HepG2 (cell line): Measurements from ENCODE around the gene SHISA9. TPM values are rescaled to one million over a fixed set of nuclear protein-coding genes. Genes with fewer than 3 reads are reported as not detected.
"Not testable (repeated sequence)": the region's sequence is repeated elsewhere in the genome, so short reads cannot be mapped to it uniquely, and the experiment has no call there.

Source experiments
- ATAC-seq: fragments of 200-7000 bp; cut with Tn5 transposase; 3 replicates; pipeline ENCODE4 v1.9.1; 2020; ENCODE audit warnings: mild to moderate bottlenecking, moderate library complexity
- BruUV-seq: library from RNA; stranded (reverse); fragments of 400-500 nt; replicated peaks from 2 replicates; lab custom pipeline; 2021; lab: Mats Ljungman, UMichigan
- CTCF ChIA-PET: fragments of 300-600 bp; formaldehyde crosslinking; extraction: SDS; loops from one replicate; lab custom pipeline; 2021; ENCODE audit warnings: low total read pairs, inconsistent platforms, low intra/inter-chr PET ratio; lab: Yijun Ruan, JAX
- POLR2A ChIA-PET: fragments of 350-600 bp; sonication (Branson Sonifier 250); formaldehyde crosslinking; loops from one replicate; lab custom pipeline; 2020; ENCODE audit warnings: antibody characterized with exemption, inconsistent platforms; lab: Yijun Ruan, JAX
- DNase-seq: peaks from one replicate; pipeline ENCODE4 v3.0.0-alpha.2; 2015; ENCODE audit warnings: low spot score
- FAIRE-seq: peaks from 3 replicates; lab custom pipeline; 2011; peaks lifted over from hg19 to GRCh38; lab: Jason Lieb, UNC
- H2AFZ ChIP-seq: one replicate; pipeline ENCODE4 v1.6.1; 2011; ENCODE audit warnings: low read length, inconsistent platforms
- H3K27ac ChIP-seq: fragments of 300-600 bp; 3 replicates; pipeline ENCODE4 v1.8.0; 2011; ENCODE audit warnings: mixed run types, mild to moderate bottlenecking, mixed read lengths, low read length, inconsistent platforms; ENCODE audit not compliant: insufficient read depth; ENCODE audit errors: extremely low read length
- H3K27me3 ChIP-seq, 2 experiments: fragments of 200-600 bp in 1 of 2; 2 replicates in 1 of 2; 3 replicates in 1 of 2; pipeline versions ENCODE4 v1.6.0 to v1.8.0; 2011; ENCODE audit warnings: low read length in 2 of 2, mild to moderate bottlenecking in 2 of 2, moderate library complexity in 2 of 2, inconsistent platforms in 1 of 2; ENCODE audit not compliant: insufficient read depth in 2 of 2, control insufficient read depth in 1 of 2
- H3K36me3 ChIP-seq, 2 experiments: fragments of 200-600 bp in 1 of 2; replicated peaks in 1 of 2; 2 replicates in 1 of 2; 3 replicates in 1 of 2; pipeline versions ENCODE4 v1.5.1 to v1.8.0; 2011; ENCODE audit warnings: low read length in 2 of 2, inconsistent platforms in 1 of 2; ENCODE audit not compliant: insufficient read depth in 2 of 2, control insufficient read depth in 1 of 2
- H3K4me1 ChIP-seq: 2 replicates; pipeline ENCODE4 v1.5.1; 2012; ENCODE audit warnings: low read length, inconsistent platforms; ENCODE audit not compliant: insufficient read depth
- H3K4me2 ChIP-seq: 2 replicates; pipeline ENCODE4 v1.6.0; 2011; ENCODE audit warnings: low read depth, low read length, inconsistent platforms
- H3K4me3 ChIP-seq, 3 experiments: fragments of 200-600 bp in 1 of 3; sonication (generic), shearing (Covaris generic) in 1 of 3; replicated peaks in 1 of 3; 2 replicates each; pipeline ENCODE4 v1.5.1; 2011 to 2016; ENCODE audit warnings: low read length in 3 of 3, inconsistent platforms in 2 of 3, low read depth in 2 of 3, mild to moderate bottlenecking in 2 of 3, control low read depth in 1 of 3, mixed read lengths in 1 of 3; ENCODE audit not compliant: insufficient read depth in 1 of 3
- H3K79me2 ChIP-seq: one replicate; pipeline ENCODE4 v1.6.1; 2011; ENCODE audit warnings: low read length, inconsistent platforms; ENCODE audit not compliant: insufficient read depth
- H3K9ac ChIP-seq: 2 replicates; pipeline ENCODE4 v1.6.0; 2011; ENCODE audit warnings: mild to moderate bottlenecking, low read depth, low read length, inconsistent platforms; ENCODE audit not compliant: insufficient read depth
- H3K9me3 ChIP-seq: 2 replicates; pipeline ENCODE4 v1.5.1; 2012; ENCODE audit warnings: mild to moderate bottlenecking, low read length
- H4K20me1 ChIP-seq: 2 replicates; pipeline ENCODE4 v1.6.0; 2011; ENCODE audit warnings: inconsistent platforms, mild to moderate bottlenecking, low read length, moderate library complexity; ENCODE audit not compliant: insufficient read depth
- ATF7 ChIP-seq, 2 experiments: fragments of 450-650 bp in 1 of 2; sonication (generic) in 1 of 2; formaldehyde crosslinking in 1 of 2; IDR thresholded peaks; 2 replicates each; pipeline versions ENCODE4 v1.4.0 to v1.6.1; 2016 to 2020; ENCODE audit warnings: antibody characterized with exemption in 1 of 2, mild to moderate bottlenecking in 1 of 2, missing genetic modification reagents in 1 of 2
- CEBPB ChIP-seq: IDR thresholded peaks from 2 replicates; pipeline ENCODE4 v1.6.1; 2011; ENCODE audit warnings: low read depth, low read length, improper control_type of control experiment, borderline replicate concordance
- CREB1 ChIP-seq, 2 experiments: fragments of 450-650 bp in 1 of 2; IDR thresholded peaks; 2 replicates each; pipeline ENCODE4 v1.6.1; 2016 to 2017; ENCODE audit warnings: control low read depth in 1 of 2, mild to moderate bottlenecking in 1 of 2, missing compliant biosample characterization in 1 of 2, missing genetic modification characterization in 1 of 2
- WGBS: methylation state at CpG from one replicate; pipeline ENCODE4 v1.1.6; 2017; ENCODE audit warnings: low lambda C conversion rate; 5-methylcytosine and 5-hydroxymethylcytosine counted together
- in situ Hi-C: cut with HindIII; loops from 2 replicates; pipeline ENCODE4 v1.10.0; 2017; ENCODE audit warnings: low pct_unique_long_range_greater_than_20kb; ENCODE audit not compliant: extremely low pct_ligation_motif_present
- intact Hi-C: fragments of 100-400 bp; cut with micrococcal nuclease; formaldehyde crosslinking; loops from one replicate; pipeline ENCODE4 v1.10.0; 2022; ENCODE audit not compliant: unreplicated experiment
- polyA plus RNA-seq, 8 experiments: library from polyadenylated mRNA; depleted of rRNA in 3 of 8; stranded (reverse) in 7 of 8; unstranded in 1 of 8; fragments of >200 nt; fragmentation: Illumina TruSeq in 4 of 8; extraction: Trizol in 4 of 8; gene quantifications; 2 replicates each; pipeline versions ENCODE4 v1.2.1 to v1.2.3, GENCODE V29; 2011 to 2016; ENCODE audit warnings: low read depth in 4 of 8, missing spikeins in 1 of 8, mixed read lengths in 1 of 8; ENCODE audit not compliant: insufficient read depth in 1 of 8
- total RNA-seq, 5 experiments: library from RNA; depleted of rRNA; stranded (reverse); fragments of >200 nt; fragmentation: Illumina TruSeq; extraction: Trizol; gene quantifications; 2 replicates each; pipeline ENCODE4 v1.2.3, GENCODE V29; 2016; ENCODE audit warnings: low read depth in 1 of 5
- TF ChIP-seq, protein P1 (sequence below): sonication (generic); formaldehyde crosslinking; IDR thresholded peaks from 2 replicates; pipeline ENCODE4 v1.4.0; 2020; ENCODE audit warnings: mild to moderate bottlenecking, missing genetic modification reagents

Gene SHISA9
- total and polyA plus RNA-seq, 2 of the 13 experiments (the other 11 are each of a cell fraction or from before 2014, with no cell fraction given) = 0.01 TPM; not detected in 1

DNA sequence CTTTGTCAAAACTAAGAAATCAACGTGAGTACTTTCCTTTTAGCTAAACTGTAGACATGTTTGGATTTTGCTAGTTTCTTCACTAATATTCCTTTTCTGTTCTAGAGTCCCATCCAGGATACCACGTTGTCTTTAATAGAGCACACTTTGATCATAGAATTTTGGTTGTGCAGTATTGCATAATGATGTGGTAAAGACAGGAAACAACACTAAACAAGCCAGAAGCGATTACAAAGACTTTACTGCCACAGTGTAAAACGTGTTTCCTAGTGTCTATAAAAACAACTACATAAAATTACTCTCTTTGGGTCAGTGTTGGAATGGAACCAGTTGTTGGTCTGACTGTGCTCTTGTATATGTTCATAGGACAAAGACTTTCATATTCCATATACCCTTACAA, 19.3 kb downstream of the SHISA9 start:
- no peaks in the 10 kb centered on the region for H3K36me3 ChIP-seq
- no peaks in the 10 kb centered on the region for H3K9me3 ChIP-seq
- no peaks in the 10 kb centered on the region for H4K20me1 ChIP-seq
- no peaks in the 10 kb centered on the region for H3K79me2 ChIP-seq
- in situ Hi-C loops = no loop called here
- FAIRE-seq (no peak), ATAC-seq (no peak), DNase-seq (no peak)
- BruUV-seq = no TSS peak
- ChIA-PET CTCF (no interaction called here), POLR2A (no interaction called here)
- no peak overlapping the region for H3K4me2 ChIP-seq
- TF ChIP-seq, protein P1, sequence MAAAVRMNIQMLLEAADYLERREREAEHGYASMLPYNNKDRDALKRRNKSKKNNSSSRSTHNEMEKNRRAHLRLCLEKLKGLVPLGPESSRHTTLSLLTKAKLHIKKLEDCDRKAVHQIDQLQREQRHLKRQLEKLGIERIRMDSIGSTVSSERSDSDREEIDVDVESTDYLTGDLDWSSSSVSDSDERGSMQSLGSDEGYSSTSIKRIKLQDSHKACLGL = no peak
- peak; percentile 41; the same call in 1 of the 2 replicates for TF ChIP-seq CEBPB
- intact Hi-C loops = no loop called here
- no peak overlapping the region for H3K9ac ChIP-seq
- no peak overlapping the region for H2AFZ ChIP-seq
- H3K27me3 ChIP-seq = peaks cover 0 to 7% of the 10 kb centered on the region in 2 experiments; a peak in 2 of 5 replicates
- H3K4me1 ChIP-seq = no peaks in the 10 kb centered on the region
- H3K4me3 ChIP-seq = no peak overlapping the region
- H3K27ac ChIP-seq = no peak overlapping the region
- 6% methylated on average over 4 of the region's 4 CpGs for WGBS

DNA sequence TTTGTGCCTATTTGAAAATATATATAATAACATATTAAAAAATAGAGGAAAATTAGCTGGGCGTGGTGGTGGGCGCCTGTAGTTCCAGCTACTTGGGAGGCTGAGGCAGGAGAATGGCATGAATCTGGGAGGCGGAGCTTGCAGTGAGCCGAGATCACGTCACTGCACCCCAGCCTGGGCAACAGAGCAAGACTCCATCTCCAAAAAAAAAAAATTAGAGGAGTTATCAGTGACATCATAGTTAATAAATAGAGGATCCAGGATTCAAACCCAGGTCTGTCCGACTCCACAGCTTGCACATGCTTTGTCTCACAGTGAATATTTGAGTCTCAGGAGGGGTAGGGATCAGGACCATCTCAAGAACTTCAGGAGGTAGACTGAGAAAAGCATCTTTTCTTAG, 22.2 kb downstream of the SHISA9 start:
- in situ Hi-C loops; FAIRE-seq; DNase-seq; CTCF ChIA-PET; BruUV-seq; H3K27me3 ChIP-seq; H3K79me2 ChIP-seq; POLR2A ChIA-PET; H3K4me2 ChIP-seq; H3K36me3 ChIP-seq; H3K27ac ChIP-seq; H4K20me1 ChIP-seq; H2AFZ ChIP-seq; H3K4me3 ChIP-seq; ATAC-seq; intact Hi-C loops; H3K9ac ChIP-seq; H3K9me3 ChIP-seq; H3K4me1 ChIP-seq; TF ChIP-seq ATF7, CREB1 (CRISPR knock-in tag; IDR thresholded peaks at IDR 0.05): not testable (repeated sequence)
- TF ChIP-seq ATF7 (IDR thresholded peaks at IDR 0.05) = peak; percentile 78
- TF ChIP-seq CREB1 (IDR thresholded peaks at IDR 0.05) = peak; percentile 56
- WGBS = 36% methylated on average over 6 of the region's 6 CpGs
